DND-41 (cell line): Measurements from ENCODE around the gene THBD.

Experiments
- EZH2 ChIP-seq: IDR thresholded peaks from 3 replicates; pipeline ENCODE4 v1.6.1; 2012; ENCODE audit warnings: borderline replicate concordance, low read depth, mild to moderate bottlenecking, moderate library complexity, low read length, inconsistent platforms; ENCODE audit not compliant: severe bottlenecking
- TF ChIP-seq, protein P1 (sequence below): IDR thresholded peaks from 2 replicates; pipeline ENCODE4 v1.5.1; 2012; ENCODE audit warnings: borderline replicate concordance, low read length, moderate library complexity, mild to moderate bottlenecking; ENCODE audit not compliant: poor library complexity, severe bottlenecking; ENCODE audit errors: extremely low read depth

- TF ChIP-seq, protein P1, sequence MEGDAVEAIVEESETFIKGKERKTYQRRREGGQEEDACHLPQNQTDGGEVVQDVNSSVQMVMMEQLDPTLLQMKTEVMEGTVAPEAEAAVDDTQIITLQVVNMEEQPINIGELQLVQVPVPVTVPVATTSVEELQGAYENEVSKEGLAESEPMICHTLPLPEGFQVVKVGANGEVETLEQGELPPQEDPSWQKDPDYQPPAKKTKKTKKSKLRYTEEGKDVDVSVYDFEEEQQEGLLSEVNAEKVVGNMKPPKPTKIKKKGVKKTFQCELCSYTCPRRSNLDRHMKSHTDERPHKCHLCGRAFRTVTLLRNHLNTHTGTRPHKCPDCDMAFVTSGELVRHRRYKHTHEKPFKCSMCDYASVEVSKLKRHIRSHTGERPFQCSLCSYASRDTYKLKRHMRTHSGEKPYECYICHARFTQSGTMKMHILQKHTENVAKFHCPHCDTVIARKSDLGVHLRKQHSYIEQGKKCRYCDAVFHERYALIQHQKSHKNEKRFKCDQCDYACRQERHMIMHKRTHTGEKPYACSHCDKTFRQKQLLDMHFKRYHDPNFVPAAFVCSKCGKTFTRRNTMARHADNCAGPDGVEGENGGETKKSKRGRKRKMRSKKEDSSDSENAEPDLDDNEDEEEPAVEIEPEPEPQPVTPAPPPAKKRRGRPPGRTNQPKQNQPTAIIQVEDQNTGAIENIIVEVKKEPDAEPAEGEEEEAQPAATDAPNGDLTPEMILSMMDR, result no peak
- TF ChIP-seq EZH2, result no peak
These were observed 21.9 kb upstream of the THBD start for GRCh38 chr20:23071398-23071797.
